CD4-positive, CD25-positive, alpha-beta regulatory T cell (primary cell): Measurements from ENCODE around the gene RFX3. TPM values are rescaled to one million over a fixed set of nuclear protein-coding genes. Genes with fewer than 3 reads are reported as not detected.
A peak's percentile ranks its signal among the peaks of the same experiment; 100 is the strongest.

ENCODE experiments used
- ATAC-seq, 2 donors: fragments of 150-1000 bp; cut with Tn5 transposase; one replicate each; pipeline ENCODE4 v1.10.0; 2021; ENCODE audit warnings: low read depth in 2 of 2, moderate number of reproducible peaks in 2 of 2, moderate library complexity in 1 of 2
- DNase-seq, 3 donors: peaks; one replicate each; pipeline versions ENCODE4 v3.0.0 to v3.0.0-alpha.2; 2012 to 2022; ENCODE audit warnings: mixed read lengths in 1 of 3
- H3K27ac ChIP-seq: one replicate; pipeline ENCODE4 v1.7.0; 2013; ENCODE audit warnings: mild to moderate bottlenecking, low read length; ENCODE audit not compliant: insufficient read depth, poor library complexity, severe bottlenecking
- H3K27me3 ChIP-seq: one replicate; pipeline ENCODE4 v1.7.0; 2013; ENCODE audit warnings: low read length; ENCODE audit not compliant: control insufficient read depth, insufficient read depth
- H3K36me3 ChIP-seq: one replicate; pipeline ENCODE4 v1.7.0; 2013; ENCODE audit warnings: mild to moderate bottlenecking, low read length, moderate library complexity; ENCODE audit not compliant: control insufficient read depth, insufficient read depth
- H3K4me1 ChIP-seq: 2 replicates; pipeline ENCODE4 v1.7.0; 2013; ENCODE audit warnings: mild to moderate bottlenecking, low read length; ENCODE audit not compliant: insufficient read depth, control insufficient read depth, poor library complexity, severe bottlenecking
- H3K4me3 ChIP-seq: one replicate; pipeline ENCODE4 v1.7.0; 2013; ENCODE audit warnings: low read depth, mild to moderate bottlenecking, low read length, moderate library complexity
- H3K9me3 ChIP-seq, 2 experiments: 1 replicate in 1 of 2; 2 replicates in 1 of 2; pipeline ENCODE4 v1.7.0; 2013; ENCODE audit warnings: low read length in 2 of 2, mild to moderate bottlenecking in 1 of 2, moderate library complexity in 1 of 2; ENCODE audit not compliant: control insufficient read depth in 2 of 2
- H3K27ac Mint-ChIP-seq, 3 donors: one replicate each; pipeline ENCODE4 v1.8.0; 2020 to 2022; ENCODE audit warnings: mild to moderate bottlenecking in 3 of 3, mixed read lengths in 3 of 3, moderate library complexity in 2 of 3
- H3K27me3 Mint-ChIP-seq: one replicate; pipeline ENCODE4 v1.8.0; 2022; ENCODE audit warnings: mild to moderate bottlenecking, mixed read lengths
- H3K36me3 Mint-ChIP-seq: one replicate; pipeline ENCODE4 v1.8.0; 2020; ENCODE audit warnings: mixed read lengths
- H3K4me1 Mint-ChIP-seq, 4 donors: one replicate each; pipeline ENCODE4 v1.8.0; 2020 to 2022; ENCODE audit warnings: mixed read lengths in 4 of 4, mild to moderate bottlenecking in 1 of 4
- H3K4me3 Mint-ChIP-seq, 4 donors: one replicate each; pipeline ENCODE4 v1.8.0; 2020 to 2022; ENCODE audit warnings: mild to moderate bottlenecking in 4 of 4, mixed read lengths in 4 of 4, moderate library complexity in 3 of 4
- H3K9me3 Mint-ChIP-seq, 7 donors: one replicate each; pipeline ENCODE4 v1.8.0; 2020 to 2022; ENCODE audit warnings: mixed read lengths in 7 of 7, mild to moderate bottlenecking in 3 of 7, moderate library complexity in 2 of 7
- polyA plus RNA-seq, 4 donors: library from polyadenylated mRNA; unstranded; fragments of 300-500 nt; fragmentation: Illumina TruSeq; gene quantifications; one replicate each; pipeline ENCODE4 v1.2.3, GENCODE V29; 2021
- total RNA-seq: library from RNA; stranded (reverse); gene quantifications from one replicate; pipeline ENCODE4 v1.2.3, GENCODE V29; 2022

Gene RFX3
- total and polyA plus RNA-seq, 5 donors from 2014 or later = 6.7 to 40.4 (median 7.6) TPM

- Mint-ChIP-seq H3K4me1 (peaks cover 36 to 58% (median 51%) of the 10 kb centered on the region in 4 donors), H3K4me3 (no peak overlapping the region)
These were observed 14.2 kb downstream of the RFX3 start for GRCh38 chr9:3511551-3511950.

GRCh38 chr9:3510796-3511195 is 15.0 kb downstream of the RFX3 start:
- no peak overlapping the region for H3K27ac Mint-ChIP-seq
- peaks cover 5% of the 10 kb centered on the region for H3K36me3 ChIP-seq
- H3K27me3 ChIP-seq = no peaks in the 10 kb centered on the region
- no peak for DNase-seq
- H3K36me3 Mint-ChIP-seq = peaks cover 7% of the 10 kb centered on the region
- no peak overlapping the region for H3K4me3 Mint-ChIP-seq
- ATAC-seq = no peak
- H3K9me3 ChIP-seq = no peaks in the 10 kb centered on the region
- H3K4me1 Mint-ChIP-seq = peaks cover 40 to 55% (median 53%) of the 10 kb centered on the region in 4 donors
- H3K4me1 ChIP-seq = peaks cover 5% of the 10 kb centered on the region
- no peaks in the 10 kb centered on the region for H3K9me3 Mint-ChIP-seq
- H3K27me3 Mint-ChIP-seq = no peaks in the 10 kb centered on the region
- H3K4me3 ChIP-seq = no peak overlapping the region
- no peak overlapping the region for H3K27ac ChIP-seq

More at GRCh38 chr9:3511551-3511950, 14.2 kb downstream of the RFX3 start:
- Mint-ChIP-seq H3K27me3 (no peaks in the 10 kb centered on the region), H3K9me3 (no peaks in the 10 kb centered on the region), H3K27ac (peak overlapping the region in 1 of 3 donors; percentile 81), H3K36me3 (peaks cover 7% of the 10 kb centered on the region)
- Histone ChIP-seq H3K4me3 (no peak overlapping the region), H3K4me1 (peaks cover under 1% of the 10 kb centered on the region), H3K9me3 (no peaks in the 10 kb centered on the region), H3K36me3 (peaks cover 5% of the 10 kb centered on the region), H3K27ac (no peak overlapping the region), H3K27me3 (no peaks in the 10 kb centered on the region)
- DNase-seq (no peak), ATAC-seq (no peak)

DNA sequence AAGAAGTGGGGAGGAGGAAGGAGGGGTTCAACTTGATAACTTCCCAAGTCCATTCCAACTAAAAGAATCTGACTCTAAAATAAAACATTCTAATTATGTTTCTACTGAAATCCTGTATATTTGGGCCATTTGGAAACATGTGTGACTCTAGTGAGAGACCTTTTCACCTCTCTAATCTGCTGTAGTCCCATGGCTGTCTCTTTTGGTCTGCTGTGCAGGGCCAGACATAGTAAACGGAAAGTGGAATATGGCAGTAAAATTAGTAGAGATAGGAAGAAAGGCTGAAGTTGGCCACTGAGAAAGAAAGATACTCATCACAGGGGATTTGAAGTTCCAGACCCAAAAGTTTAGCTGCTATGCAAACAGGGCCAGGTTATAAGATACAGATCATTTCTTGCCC is 15.9 kb downstream of the RFX3 start:
- peaks cover 5% of the 10 kb centered on the region for H3K4me1 ChIP-seq
- H3K4me1 Mint-ChIP-seq = peaks cover 38 to 53% (median 48%) of the 10 kb centered on the region in 4 donors
- no peaks in the 10 kb centered on the region for H3K27me3 ChIP-seq
- ATAC-seq = no peak
- H3K27ac Mint-ChIP-seq = peak overlapping the region in 2 of 3 donors; percentile 68 to 72
- no peak overlapping the region for H3K27ac ChIP-seq
- no peaks in the 10 kb centered on the region for H3K27me3 Mint-ChIP-seq
- H3K9me3 Mint-ChIP-seq = no peaks in the 10 kb centered on the region
- no peak overlapping the region for H3K4me3 ChIP-seq
- H3K36me3 Mint-ChIP-seq = peaks cover 4% of the 10 kb centered on the region
- no peak overlapping the region for H3K4me3 Mint-ChIP-seq
- no peaks in the 10 kb centered on the region for H3K9me3 ChIP-seq
- no peak for DNase-seq
- H3K36me3 ChIP-seq = peaks cover 5% of the 10 kb centered on the region

GRCh38 chr9:3508521-3509291 is 17.1 kb downstream of the RFX3 start:
- Histone ChIP-seq H3K9me3 (no peaks in the 10 kb centered on the region), H3K4me3 (peak overlapping the region; percentile 14), H3K27ac (no peak overlapping the region), H3K36me3 (peaks cover 5% of the 10 kb centered on the region), H3K4me1 (peaks cover 5% of the 10 kb centered on the region), H3K27me3 (no peaks in the 10 kb centered on the region)
- Mint-ChIP-seq H3K27ac (peak overlapping the region in 2 of 3 donors; percentile 3 to 51), H3K36me3 (peaks cover 4% of the 10 kb centered on the region), H3K4me1 (peaks cover 34 to 44% (median 40%) of the 10 kb centered on the region in 4 donors), H3K9me3 (no peaks in the 10 kb centered on the region), H3K4me3 (peak overlapping the region in 1 of 4 donors; percentile 26), H3K27me3 (no peaks in the 10 kb centered on the region)
- DNase-seq = no peak
- ATAC-seq = no peak

DNA sequence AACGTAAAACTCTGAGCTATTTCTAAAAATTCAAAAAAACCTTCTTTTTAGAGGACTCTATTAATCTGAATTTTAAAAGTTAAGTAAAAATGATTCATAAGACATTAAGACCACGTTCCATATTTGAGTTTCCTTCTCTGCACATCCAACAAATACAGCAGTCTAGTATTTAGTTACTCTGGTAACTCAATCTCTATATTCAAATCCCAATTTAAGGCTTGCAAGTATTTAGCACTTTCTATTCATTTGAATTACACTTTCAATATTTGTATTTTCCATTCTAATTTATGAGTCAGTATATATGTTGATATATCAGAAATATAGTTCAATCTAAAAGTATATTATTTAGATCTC is 17.7 kb downstream of the RFX3 start:
- H3K4me3 Mint-ChIP-seq = no peak overlapping the region
- ATAC-seq = no peak
- H3K9me3 ChIP-seq = no peaks in the 10 kb centered on the region

DNA sequence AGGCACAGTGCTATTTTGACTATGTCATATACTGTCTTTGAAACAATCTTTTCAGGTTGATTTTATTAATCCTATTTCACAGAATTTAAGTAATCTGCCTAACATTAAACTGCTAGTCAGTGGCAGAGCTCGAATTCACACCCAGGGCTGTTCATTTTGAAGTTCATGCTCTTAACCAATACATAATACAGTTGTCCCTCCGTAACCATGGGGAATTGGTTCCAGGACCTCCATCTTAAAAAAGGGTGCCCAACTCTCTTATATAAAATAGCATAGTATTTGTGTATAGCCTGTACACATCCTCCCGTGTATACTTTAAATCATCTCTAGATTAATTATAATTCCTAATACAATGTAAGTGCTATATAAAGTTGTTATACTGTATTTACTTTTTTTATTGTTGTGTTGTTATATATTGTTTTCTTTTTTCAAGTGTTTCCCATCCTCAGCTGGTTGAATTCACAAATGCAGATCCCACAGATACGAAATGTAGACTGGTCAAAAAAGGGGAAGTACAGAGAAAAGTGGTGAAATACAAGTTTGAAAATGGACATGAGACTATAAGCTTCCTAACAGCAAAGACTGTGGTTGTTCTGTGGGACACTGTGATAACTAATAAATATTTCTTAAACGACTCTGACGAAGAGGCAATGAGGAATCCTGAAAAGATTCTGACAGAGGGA is 18.3 kb downstream of the RFX3 start:
- no peak overlapping the region for H3K27ac Mint-ChIP-seq
- no peaks in the 10 kb centered on the region for H3K27me3 Mint-ChIP-seq
- no peak for ATAC-seq
- peaks cover 27 to 42% (median 35%) of the 10 kb centered on the region in 4 donors for H3K4me1 Mint-ChIP-seq
- no peak overlapping the region for H3K27ac ChIP-seq
- peaks cover 5% of the 10 kb centered on the region for H3K36me3 ChIP-seq
- no peak overlapping the region for H3K4me3 ChIP-seq
- H3K9me3 ChIP-seq = no peaks in the 10 kb centered on the region
- H3K36me3 Mint-ChIP-seq = peaks cover 8% of the 10 kb centered on the region
- no peak for DNase-seq
- peaks cover 5% of the 10 kb centered on the region for H3K4me1 ChIP-seq
- no peaks in the 10 kb centered on the region for H3K9me3 Mint-ChIP-seq
- H3K27me3 ChIP-seq = no peaks in the 10 kb centered on the region
- no peak overlapping the region for H3K4me3 Mint-ChIP-seq

More for the DNA sequence above, 17.7 kb downstream of the RFX3 start:
- Mint-ChIP-seq H3K27ac (no peak overlapping the region), H3K4me1 (peaks cover 31 to 42% (median 36%) of the 10 kb centered on the region in 4 donors), H3K36me3 (peaks cover 4% of the 10 kb centered on the region), H3K9me3 (no peaks in the 10 kb centered on the region), H3K27me3 (no peaks in the 10 kb centered on the region)
- H3K4me1 ChIP-seq = peaks cover 5% of the 10 kb centered on the region
- peaks cover 5% of the 10 kb centered on the region for H3K36me3 ChIP-seq
- no peak overlapping the region for H3K4me3 ChIP-seq
- no peak for DNase-seq
- H3K27me3 ChIP-seq = no peaks in the 10 kb centered on the region
- H3K27ac ChIP-seq = no peak overlapping the region

- H3K36me3 ChIP-seq = peaks cover 3% of the 10 kb centered on the region
- H3K9me3 ChIP-seq = no peaks in the 10 kb centered on the region
- no peaks in the 10 kb centered on the region for H3K27me3 ChIP-seq
- H3K4me3 ChIP-seq = no peak overlapping the region
- H3K27ac Mint-ChIP-seq = peak overlapping the region in 1 of 3 donors; percentile 18
- H3K9me3 Mint-ChIP-seq = no peaks in the 10 kb centered on the region
- DNase-seq (no peak), ATAC-seq (no peak)
- peaks cover 22 to 37% (median 31%) of the 10 kb centered on the region in 4 donors for H3K4me1 Mint-ChIP-seq
- no peak overlapping the region for H3K27ac ChIP-seq
- no peaks in the 10 kb centered on the region for H3K27me3 Mint-ChIP-seq
- no peak overlapping the region for H3K4me3 Mint-ChIP-seq
- peaks cover 9% of the 10 kb centered on the region for H3K36me3 Mint-ChIP-seq
- peaks cover 5% of the 10 kb centered on the region for H3K4me1 ChIP-seq
These were observed 19.6 kb downstream of the RFX3 start for GRCh38 chr9:3506164-3506563.
